Umbilical cord (tissue), 2 donors: ENCODE measurements around the gene RGS11. TPM values are rescaled to one million over a fixed set of nuclear protein-coding genes. Genes with fewer than 3 reads are reported as not detected.

Source experiments
- DNase-seq: peaks from one replicate; pipeline ENCODE4 v3.0.0-alpha.2; 2015; ENCODE audit warnings: low spot score
- total RNA-seq: library from RNA; depleted of rRNA; stranded (reverse); fragments of >200 nt; gene quantifications from one replicate; pipeline ENCODE4 v1.2.3, GENCODE V29; 2014; ENCODE audit warnings: low replicate concordance; ENCODE audit not compliant: insufficient read depth

The RGS11 gene
- total RNA-seq, 1 donor from 2014 or later: 6.0 TPM

DNA sequence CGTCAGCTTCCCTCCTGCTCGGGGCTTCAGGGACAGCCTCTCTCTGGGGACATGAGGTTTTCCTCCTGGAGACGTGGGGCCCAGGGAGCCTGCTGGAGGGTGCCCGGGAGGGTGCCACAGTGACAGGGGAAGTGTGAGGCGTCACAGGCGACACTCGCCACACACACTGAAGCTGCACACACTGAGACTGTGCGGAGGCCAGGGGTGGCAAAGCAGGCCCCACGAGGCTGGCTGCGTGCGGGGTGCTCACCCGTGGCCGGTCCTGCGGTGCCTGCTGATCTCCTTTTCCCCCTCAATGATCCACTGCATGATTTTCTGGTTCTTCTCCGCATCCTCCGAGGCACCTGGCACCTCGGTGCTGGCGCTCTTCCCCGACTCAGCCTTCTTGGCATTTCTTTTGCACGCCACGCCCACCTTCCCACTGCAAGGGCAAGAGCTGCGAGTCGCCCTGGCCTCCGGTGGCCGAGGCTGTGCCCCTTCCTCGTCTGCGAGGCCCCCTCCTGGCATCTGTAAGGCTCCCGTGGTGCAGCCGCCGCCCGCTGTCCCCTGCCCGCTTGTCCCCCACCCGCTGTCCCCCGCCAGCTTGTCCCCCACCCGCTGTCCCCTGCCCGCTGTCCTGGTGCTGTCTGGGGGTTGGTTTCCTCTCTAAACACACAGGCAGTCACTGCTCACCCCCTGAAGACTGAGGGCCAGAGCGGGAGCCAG is 21.2 kb upstream of the RGS11 start:
- DNase-seq: no peak

DNA sequence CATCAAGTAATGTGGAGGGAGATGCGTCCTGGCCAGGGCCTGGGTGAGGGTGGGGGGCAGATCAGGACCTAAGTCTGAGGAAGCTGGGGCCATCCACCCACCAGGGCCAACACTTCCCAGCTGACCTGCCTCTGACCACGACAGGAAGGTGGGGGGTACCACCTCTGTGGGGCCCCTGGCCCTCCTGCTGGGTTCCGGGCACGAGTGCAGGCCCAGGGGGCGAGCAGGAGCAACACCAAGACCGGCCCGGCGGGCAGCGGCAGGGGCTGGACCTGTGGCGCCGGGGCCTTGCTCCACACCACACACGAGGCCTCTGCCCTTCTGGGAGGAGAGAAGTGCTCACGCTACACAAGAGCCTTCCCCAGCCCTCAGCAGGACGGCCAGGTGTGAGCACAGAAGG is 20.5 kb upstream of the RGS11 start:
- no peak for DNase-seq

DNA sequence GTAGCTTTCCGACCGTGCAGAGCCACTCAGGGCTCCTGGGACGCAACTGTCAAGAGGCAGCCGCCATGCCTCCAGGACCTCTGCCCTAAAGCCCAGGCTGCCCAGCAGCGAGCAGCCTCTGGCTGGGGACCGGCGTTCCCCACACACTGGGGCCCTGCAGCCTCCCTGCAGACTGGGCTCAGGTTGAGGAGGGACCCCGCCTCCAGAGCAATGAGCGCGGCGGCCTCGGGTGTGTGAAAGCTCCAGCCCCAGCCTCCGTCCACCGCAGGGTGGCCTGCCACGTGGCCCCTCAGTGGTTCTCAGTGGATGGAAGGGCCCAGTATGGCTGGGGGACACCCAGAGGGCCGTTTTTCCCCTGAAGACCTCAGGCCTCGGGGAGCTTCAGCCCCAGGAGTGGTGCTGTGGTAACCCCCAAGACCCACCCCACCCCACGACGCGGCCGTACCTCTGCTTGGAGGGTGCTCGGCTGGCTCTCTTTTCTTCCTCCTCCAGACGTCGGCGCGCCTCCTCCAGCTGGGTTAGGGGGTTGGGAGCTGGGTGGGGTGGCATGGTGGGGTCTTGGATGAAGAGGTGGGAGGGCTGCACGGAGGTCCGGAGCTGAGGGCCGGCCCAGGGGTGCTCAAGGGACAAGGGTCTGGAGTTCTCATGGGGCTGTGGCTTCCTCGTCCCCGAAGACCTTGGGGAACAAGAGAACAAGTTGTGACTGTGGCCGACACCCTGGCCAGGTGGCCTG is 17.5 kb upstream of the RGS11 start:
- DNase-seq: no peak

DNA sequence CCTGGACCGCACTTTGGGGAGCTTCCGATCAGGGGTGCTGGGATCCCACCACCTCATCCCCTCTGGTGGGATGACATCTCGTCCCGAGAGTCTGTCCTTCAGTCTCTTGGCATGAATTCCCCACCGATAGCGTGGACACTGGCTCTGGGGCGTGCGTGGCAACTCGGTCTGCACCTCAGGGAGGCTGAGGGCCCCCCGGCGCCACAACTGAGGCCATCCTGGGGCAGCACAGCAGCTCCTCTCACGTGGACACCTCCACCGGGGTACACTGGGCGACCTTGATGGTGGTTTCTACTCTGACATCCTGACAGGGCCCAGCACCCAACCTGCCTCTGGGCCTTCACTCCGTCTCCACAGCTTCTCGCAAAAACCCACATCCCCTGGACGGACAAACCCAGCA is 15.8 kb upstream of the RGS11 start:
- DNase-seq: no peak

DNA sequence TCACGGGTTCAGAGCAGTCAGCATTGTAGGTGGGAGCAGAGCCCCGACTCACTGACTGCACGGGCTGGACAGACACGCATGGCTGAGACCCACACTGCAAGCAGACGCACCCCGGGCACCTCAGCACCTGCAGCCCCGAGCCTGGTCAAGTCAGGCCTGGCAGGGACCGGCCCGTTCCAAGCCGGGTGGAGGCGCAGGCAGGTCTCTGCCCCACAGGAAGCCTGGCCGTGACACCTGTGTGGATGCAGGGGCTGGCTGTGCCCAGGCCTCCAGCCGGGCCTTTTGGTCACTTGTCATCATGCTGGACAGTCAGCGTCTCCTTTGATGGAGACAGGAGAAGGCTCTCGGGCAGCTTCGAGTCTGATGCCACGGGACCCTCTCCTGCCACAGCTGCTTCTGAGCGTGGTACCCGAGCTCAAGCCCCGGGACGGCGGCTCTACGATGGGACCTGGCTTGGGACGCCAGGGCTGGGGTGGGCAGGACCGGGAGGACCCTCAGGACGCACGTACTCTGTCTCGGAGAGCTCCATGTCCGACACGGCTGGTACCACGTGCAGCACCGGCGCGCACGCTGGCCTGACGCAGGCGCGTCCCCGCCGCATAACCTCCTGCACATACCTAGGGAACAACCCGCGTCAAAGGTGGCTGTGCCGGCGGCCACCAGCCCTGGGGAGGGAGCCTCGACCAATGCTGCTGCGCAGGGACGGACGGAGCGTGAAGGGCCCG is 15.1 kb upstream of the RGS11 start:
- DNase-seq: no peak

DNA sequence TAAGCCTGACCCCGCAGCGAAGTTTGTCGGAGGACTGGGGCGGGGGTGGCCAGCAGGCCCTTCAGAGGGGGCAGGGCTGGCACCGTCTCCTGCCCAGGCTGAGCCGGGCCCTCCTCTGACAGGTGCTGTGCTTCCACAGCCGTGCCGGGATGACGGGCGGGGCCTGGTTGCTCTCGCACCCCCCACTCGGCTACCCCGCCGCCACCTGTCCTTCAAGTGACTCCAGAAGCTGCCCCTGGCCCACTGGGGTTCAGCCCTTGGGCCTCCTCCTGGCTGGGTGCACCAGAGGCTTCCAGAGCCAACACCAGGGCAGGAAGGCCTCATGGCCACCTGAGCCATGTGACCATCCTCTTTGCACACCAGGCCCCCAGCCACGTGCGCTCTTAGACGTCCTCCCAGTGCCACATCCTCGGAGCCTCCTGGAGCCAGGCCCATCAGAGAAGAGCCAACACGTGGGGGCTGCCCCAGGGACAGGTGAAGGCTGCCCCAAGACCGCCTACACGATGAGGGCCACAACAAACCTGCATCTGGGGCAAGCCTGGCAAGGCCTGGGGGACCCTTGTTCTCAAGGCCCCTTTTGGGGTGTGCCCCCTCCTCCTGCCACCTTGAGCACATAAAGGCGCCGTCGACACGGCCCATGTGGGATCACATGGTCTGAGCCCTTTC is 14.4 kb upstream of the RGS11 start:
- DNase-seq: no peak

DNA sequence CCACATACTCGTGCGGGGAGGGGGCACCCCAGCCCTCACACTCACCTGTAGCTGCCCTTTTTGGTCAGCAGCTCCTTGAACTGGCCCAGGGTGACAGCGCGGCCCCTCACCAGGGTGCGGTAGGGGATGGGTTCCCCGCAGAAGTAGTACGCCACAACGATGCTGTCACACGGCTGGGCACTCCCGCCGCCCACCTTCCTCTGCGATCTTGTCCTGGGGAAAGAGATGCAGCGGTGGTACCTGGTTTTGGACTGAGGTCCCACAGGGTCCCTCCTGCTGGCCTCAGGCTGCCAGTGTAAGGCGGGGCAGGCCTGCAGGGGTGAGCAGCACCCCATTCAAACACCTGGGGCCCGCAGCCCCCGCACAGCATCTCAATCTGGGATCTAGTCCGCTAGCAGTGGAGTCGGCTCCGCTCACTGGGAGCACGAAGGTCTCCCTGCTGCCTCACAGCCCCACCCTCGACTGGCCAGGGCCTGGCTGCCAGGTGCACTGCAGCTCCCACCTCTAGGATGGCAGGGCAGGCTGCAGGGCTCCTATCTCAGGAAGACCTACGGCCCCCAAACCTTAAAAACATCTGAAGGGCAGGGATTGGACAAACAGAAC is 13.8 kb upstream of the RGS11 start:
- DNase-seq: no peak

DNA sequence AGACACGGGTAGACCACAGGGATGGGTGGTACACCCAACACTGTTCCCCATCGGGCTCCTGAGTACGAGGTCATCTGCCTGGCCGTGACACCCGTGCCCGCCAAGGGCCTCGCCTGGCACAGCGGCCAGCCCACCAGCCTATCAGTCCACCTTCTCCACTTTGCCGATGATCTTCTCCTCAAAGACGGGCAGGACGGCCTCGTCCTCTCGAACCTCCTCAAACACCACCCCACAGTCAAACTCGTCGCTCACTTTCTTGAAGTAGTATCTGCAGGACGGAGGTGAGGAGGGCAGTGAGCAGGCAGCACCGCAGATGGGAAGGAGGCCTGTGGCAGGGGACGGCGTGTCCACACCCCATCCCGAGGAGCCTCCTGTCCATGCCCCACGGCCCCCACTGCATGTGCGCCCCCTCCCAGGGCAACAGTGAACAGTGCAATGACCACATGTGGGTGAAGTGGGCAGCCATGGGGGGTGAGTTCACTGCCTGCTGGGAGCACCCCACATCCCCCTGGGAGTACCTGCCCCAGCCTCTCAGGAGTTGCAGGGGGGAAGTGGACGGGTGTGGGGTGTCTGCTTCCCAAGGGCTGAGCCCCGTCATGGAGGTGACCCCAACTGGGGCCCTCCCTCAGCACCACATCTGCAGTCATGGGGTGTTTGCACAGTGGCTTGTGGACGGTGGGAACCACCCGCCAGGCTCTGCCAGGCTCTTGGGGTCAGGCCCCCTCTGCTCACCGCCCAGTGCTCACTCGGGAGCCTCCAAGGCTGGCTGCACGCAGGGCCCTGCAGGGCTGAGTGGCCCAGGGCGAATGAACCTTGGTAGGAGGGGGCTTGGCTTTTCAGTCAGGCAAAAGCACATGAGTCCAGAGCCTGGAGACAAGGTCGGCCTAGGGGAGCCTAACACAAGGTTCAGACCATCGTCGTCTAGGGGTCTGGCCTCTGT is 12.5 kb upstream of the RGS11 start:
- DNase-seq: no peak

DNA sequence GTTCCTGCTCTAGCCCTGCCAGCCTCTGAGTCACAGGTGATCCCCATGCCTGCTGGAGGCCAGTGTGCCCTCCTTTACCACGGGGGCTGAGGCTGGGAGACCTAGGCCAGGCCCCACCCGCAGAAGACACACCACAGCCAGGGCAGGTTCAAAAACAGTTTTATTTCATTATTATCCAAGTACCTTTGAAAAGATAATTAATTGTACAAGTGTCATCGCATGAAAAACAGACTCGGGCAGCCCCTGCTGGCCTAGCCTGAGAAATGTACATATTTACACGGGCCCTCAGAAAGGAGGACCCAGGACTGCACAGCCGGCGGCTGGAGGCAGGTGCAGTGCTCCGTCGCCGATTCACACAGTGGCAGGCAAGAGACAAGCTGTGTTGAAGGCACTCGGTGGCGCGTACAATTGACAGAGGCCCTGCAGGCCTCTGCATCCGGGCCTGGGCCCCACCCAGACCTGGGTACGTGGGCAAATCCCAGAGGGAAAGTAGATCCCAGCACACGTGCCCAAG is 11.6 kb upstream of the RGS11 start:
- no peak for DNase-seq

DNA sequence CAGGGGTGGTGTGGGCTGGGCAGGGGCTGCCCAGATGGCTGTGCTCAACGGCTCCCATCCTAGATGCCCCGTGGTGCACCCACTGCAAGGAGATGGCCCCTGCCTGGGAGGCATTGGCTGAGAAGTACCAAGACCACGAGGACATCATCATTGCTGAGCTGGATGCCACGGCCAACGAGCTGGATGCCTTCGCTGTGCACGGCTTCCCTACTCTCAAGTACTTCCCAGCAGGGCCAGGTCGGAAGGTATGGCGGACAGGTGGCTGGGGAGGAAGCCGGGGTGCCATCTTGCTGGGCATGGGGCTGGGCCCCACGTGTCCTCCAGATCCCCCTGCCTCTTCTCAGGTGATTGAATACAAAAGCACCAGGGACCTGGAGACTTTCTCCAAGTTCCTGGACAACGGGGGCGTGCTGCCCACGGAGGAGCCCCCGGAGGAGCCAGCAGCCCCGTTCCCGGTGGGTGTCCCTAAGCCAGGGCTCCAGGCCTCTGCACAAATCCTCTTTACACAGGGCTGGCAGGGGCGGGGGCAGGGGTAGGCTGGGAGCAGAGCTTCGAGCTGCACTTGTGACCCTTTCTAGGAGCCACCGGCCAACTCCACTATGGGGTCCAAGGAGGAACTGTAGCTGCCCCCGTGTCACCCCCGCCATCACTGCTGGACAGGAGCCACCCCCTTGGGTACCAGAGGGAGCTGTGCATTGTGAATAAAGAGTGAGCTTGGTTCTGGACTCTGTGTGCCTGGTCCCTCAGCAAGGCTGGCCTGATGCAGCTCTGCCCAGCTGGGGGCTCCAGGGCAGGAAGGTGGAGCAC is 10.9 kb upstream of the RGS11 start:
- no peak for DNase-seq

DNA sequence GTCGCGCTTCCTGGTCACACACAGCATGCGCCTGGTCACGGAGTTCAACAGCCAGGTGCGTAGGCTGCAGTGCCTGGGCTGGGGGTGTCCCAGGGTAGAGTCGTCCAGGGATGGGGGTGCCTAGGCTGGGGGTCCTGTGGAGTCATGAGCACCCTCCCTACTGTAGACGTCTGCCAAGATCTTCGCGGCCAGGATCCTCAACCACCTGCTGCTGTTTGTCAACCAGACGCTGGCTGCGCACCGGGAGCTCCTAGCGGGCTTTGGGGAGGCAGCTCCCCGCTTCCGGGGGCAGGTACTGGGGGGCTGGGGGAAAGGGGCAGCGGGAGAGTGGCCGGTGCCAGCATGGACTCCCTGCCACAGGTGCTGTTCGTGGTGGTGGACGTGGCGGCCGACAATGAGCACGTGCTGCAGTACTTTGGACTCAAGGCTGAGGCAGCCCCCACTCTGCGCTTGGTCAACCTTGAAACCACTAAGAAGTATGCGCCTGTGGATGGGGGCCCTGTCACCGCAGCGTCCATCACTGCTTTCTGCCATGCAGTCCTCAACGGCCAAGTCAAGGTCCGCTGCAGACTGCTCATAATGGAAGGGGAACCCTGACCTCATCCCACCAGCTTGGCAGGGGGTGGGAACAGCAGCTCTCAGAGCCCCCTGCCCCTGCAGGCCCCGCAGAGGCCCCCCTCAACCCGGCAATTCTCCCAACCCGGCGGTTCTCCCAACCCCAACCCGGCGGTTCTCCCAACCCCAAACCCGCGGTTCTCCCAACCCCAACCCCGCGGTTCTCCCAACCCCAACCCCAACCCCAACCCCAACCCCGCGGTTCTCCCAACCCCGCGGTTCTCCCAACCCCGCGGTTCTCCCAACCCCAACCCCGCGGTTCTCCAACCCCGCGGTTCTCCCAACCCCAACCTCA is 9.7 kb upstream of the RGS11 start:
- no peak for DNase-seq

DNA sequence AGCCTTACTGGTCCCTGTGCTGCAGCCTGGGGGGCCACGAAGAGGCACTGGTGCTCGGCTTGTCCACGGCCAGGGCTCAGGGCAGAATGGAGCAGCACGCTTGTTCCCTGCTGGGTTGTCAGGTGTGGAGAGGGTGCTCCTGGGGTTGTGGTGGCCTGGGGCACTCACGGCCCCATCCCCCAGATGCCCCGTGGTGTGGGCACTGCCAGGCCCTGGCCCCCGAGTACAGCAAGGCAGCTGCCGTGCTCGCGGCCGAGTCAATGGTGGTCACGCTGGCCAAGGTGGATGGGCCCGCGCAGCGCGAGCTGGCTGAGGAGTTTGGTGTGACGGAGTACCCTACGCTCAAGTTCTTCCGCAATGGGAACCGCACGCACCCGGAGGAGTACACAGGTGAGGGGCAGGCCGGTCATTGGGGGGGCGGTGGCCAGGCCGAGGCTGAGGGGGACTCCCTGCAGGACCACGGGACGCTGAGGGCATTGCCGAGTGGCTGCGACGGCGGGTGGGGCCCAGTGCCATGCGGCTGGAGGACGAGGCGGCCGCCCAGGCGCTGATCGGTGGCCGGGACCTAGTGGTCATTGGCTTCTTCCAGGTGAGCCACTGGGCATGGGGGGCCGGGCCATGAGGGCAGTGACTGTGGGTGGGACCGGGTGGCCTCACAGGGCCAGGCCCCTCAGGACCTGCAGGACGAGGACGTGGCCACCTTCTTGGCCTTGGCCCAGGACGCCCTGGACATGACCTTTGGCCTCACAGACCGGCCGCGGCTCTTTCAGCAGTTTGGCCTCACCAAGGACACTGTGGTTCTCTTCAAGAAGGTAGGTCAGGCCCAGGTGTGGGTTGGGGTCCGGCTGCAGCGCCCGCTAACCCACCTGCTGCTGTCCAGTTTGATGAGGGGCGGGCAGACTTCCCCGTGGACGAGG is 8.7 kb upstream of the RGS11 start:
- no peak for DNase-seq

DNA sequence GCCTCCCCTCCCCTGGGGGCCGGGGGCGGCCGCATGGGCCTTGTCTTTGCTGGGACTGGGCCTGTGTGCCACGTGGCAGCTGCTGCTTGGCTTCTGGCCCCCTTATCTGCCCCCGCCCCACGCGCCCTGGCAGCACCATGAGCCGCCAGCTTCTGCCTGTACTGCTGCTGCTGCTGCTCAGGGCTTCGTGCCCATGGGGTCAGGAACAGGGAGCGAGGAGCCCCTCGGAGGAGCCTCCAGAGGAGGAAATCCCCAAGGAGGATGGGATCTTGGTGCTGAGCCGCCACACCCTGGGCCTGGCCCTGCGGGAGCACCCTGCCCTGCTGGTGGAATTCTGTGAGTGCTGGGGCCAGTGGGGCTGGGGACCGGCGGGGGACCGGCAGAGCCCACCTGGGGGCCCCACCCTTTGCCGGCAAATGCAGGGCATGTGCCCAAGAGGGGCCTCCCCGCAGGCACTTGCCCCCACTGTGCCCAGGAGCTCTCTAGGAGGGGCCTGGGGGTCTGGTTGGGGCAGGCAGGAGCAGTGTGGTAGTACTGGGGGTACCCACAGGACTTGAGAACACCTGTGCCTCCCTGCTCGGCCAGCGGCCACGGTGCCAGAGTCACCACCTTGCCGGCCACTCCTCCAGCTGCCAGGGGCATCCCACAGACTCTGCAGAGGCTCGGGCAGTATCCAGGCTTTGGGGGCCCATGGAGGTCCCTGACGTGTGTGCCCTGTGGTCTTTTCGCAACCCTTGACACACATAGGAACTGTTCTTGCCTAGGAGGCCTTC is 7.5 kb upstream of the RGS11 start, which contains the start of gene PDIA2:
Gene PDIA2, plus strand, starts transcription at position 132 of the 773 bp plus-strand sequence. Its CDS starts 6 bp downstream, at position 138.
- peak; percentile 57 for DNase-seq

DNA sequence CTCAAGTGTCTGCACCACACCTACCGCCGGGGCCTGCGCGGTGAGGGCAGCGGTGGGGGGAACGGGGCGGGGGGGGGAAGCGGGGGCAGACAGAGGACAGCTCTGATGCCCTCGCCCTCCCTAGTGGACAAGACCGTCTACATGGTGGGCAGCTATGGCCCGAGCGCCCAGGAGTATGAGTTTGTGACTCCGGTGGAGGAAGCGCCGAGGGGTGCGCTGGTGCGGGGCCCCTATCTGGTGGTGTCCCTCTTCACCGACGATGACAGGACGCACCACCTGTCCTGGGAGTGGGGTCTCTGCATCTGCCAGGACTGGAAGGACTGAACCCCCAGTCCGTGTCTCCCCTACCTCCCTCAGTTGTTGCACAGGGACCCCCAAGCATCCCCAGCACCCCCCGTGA is 6.7 kb upstream of the RGS11 start:
- DNase-seq: no peak

DNA sequence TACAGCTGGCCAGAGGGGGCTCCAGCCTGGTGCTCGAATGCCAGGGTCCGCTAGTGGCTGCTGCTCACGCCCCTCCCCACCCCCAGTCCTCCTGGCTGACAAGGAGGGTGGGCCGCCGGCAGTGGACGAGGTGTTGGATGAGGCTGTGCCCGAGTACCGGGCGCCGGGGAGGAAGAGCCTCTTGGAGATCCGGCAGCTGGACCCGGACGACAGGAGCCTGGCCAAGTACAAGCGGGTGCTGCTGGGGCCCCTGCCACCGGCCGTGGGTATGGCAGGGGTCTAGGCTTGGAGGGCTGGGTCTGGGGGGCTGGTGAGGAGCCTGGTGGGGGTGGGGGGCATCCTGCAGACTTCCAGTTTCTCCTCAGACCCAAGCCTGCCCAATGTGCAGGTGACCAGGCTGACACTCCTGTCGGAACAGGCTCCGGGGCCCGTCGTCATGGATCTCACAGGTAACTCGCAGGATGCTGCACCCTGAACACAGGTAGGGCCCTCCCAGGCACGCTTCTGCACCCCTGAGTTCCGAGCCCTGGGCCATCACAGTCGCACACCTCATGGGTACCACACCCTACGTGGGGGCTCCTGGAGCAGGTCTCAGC is 6.0 kb upstream of the RGS11 start:
- DNase-seq: no peak
